Coronary artery (tissue), 2 donors: ENCODE measurements around the gene PRSS38.

Experiments used
- DNase-seq: peaks from one replicate; pipeline ENCODE4 v3.0.0-alpha.2; 2017; ENCODE audit warnings: low spot score
- H3K27ac ChIP-seq, 2 donors: fragments of 200-600 bp; sonication (generic); one replicate each; pipeline ENCODE4 v1.5.1; 2016 to 2019
- H3K4me3 ChIP-seq: fragments of 200-600 bp; sonication (generic); 2 replicates; pipeline ENCODE4 v1.5.1; 2016; ENCODE audit warnings: mild to moderate bottlenecking, moderate library complexity
- TF ChIP-seq, protein P1 (sequence below): fragments of 200-600 bp; sonication (generic); IDR thresholded peaks from one replicate; pipeline ENCODE4 v1.5.1; 2019; ENCODE audit warnings: antibody characterized with exemption

PRSS38 gene

GRCh38 chr1:227785094-227785804, 30.2 kb upstream of the PRSS38 start:
- H3K4me3 ChIP-seq: no peak overlapping the region
- no peak overlapping the region for H3K27ac ChIP-seq
- peak; percentile 46 for DNase-seq
- TF ChIP-seq, protein P1, sequence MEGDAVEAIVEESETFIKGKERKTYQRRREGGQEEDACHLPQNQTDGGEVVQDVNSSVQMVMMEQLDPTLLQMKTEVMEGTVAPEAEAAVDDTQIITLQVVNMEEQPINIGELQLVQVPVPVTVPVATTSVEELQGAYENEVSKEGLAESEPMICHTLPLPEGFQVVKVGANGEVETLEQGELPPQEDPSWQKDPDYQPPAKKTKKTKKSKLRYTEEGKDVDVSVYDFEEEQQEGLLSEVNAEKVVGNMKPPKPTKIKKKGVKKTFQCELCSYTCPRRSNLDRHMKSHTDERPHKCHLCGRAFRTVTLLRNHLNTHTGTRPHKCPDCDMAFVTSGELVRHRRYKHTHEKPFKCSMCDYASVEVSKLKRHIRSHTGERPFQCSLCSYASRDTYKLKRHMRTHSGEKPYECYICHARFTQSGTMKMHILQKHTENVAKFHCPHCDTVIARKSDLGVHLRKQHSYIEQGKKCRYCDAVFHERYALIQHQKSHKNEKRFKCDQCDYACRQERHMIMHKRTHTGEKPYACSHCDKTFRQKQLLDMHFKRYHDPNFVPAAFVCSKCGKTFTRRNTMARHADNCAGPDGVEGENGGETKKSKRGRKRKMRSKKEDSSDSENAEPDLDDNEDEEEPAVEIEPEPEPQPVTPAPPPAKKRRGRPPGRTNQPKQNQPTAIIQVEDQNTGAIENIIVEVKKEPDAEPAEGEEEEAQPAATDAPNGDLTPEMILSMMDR: no peak

- peak; percentile 56 for DNase-seq
- Histone ChIP-seq H3K4me3 (no peak overlapping the region), H3K27ac (no peak overlapping the region)
- TF ChIP-seq, protein P1: no peak
Observed at GRCh38 chr1:227785805-227786671, 29.4 kb upstream of the PRSS38 start.

DNA sequence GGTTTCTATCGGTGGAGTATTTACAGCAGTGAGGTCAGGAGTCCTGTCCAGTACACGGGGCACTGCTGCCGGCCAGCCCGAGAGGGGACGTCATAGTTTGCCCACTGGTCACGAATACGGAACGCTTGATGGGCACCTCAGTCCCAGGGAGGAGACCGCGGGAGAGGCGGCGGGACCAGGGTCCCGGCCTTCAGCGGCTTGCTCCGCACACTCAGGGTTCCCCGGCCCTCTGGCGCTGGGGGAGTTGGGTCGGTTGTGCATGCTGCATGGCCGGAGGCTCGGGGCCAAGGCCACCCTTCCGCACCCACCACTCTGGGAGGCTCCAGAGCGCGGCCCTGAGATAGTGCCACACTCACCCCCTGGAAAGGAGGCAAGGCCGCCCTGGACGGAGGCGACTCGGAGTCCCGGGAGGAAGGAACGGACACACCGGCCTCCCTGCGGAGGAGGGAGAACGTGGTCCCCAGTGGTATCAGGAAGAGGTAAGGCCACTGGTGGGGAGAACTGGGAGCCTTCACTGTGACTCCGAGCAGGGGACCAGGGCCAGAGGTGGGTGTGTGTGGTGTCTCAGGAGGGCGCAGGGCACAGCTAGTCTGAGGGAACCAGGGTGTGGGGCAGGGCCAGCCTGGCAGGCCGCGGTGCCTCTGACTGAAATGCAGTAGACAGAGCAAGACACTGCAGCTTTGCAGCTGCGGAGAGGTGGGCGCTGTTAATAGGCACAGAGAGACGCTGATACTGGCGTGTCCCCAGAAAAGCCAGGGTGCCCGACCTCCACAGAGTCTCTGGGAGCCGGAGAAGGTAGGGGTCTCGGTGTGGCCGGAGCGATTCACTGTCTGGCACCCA, 28.6 kb upstream of the PRSS38 start:
- DNase-seq: peak; percentile 72
- peak overlapping the region in 1 of 2 donors; percentile 88 for H3K27ac ChIP-seq
- peak overlapping the region; percentile 90 for H3K4me3 ChIP-seq
- TF ChIP-seq, protein P1: no peak

DNA sequence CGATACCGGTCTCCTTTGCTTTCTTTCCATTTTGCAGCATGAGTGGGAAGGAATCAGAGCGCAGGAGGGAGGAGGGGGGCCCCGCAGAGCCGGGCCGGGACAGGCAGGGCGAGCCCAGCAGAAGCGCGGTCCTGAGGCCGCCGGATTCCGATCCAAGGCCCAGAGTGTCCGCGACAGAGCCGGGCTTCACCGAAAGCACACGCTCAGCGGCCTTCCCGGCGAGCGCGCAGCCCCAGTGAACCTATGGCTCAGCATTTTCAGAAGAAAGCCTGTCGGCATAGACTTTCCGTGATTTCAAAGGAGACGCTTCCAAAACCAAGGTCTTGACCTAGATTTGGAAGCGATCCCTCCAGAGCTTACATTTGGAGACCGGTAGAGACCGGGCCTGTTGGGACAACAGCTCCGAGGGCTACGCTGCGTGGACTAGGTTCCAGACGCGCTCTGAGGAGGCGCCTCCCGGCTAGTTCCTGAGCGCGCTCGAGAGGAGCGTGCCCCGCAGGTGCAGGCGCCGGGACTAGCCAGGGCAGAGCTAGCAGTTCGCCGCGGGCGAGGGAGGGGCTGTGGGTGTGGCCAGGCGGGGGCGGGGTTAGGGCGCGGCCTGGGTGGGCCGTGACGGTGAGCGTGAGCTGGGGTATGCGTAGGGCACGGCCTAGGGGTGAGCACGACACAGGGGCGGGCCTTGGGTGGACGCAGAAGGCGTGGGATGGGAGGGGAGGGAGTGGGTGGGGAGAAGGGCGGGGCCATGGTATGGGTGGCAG, 27.8 kb upstream of the PRSS38 start:
- peak overlapping the region; percentile 90 for H3K4me3 ChIP-seq
- peak overlapping the region; percentile 65 to 88 for H3K27ac ChIP-seq
- peak; percentile 94 for DNase-seq
- TF ChIP-seq, protein P1: no peak

DNA sequence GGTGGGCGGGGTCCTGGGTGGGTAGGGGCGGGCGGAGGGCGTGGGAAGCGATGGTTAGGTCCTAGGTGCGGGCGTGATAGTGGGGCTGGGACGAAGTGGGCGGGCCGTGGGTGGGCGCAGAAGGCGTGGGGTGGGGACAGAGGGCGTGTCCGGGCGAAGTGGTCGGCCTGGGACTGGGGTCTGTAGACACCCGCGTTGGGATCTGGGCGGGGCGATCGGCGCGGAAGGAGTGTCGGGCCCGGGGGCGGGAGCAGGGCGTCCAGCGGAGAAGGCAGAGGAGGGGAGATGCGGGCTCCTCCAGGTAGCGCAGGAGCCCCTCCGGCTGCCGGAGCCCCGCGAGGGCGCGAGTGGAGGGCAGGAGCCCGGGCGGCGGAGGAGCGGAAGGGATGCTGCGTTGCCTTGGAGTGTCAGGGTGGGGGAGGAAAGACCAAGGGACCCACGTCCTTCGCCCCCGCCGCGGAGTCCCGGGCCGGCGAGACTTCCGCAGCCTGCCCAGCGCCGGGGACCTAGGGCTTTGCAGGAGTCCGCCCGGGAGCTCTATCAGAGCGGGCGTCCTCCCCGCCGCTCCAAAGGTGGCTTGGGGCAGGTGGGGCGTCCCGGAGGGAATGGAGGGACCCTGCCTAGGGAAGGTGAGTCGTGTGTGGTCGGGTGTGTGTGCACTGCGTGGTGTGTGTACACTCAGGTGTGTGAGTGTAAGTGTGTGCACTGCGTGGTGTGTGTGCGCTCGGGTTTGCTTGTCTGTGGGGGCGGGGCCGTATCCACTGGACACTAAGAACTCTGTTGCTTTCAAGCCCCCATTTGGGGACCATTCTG, 27.0 kb upstream of the PRSS38 start:
- peak overlapping the region; percentile 65 to 88 for H3K27ac ChIP-seq
- H3K4me3 ChIP-seq: peak overlapping the region; percentile 90
- TF ChIP-seq, protein P1: no peak
- DNase-seq: peak; percentile 88
